DOHH2 (cell line): ENCODE measurements around the gene ZNF23.

Source experiments
- H3F3A ChIP-seq: fragments of 200-600 bp; sonication (generic), shearing (Covaris generic); 2 replicates; pipeline ENCODE4 v1.6.0; 2016; ENCODE audit warnings: antibody characterized with exemption, mild to moderate bottlenecking; ENCODE audit not compliant: control insufficient read depth, insufficient read depth
- H3K27ac ChIP-seq: fragments of 200-600 bp; sonication (generic); 2 replicates; pipeline ENCODE4 v1.5.1; 2014; ENCODE audit warnings: low read depth, mild to moderate bottlenecking, low read length, moderate library complexity
- H3K27me3 ChIP-seq: fragments of 200-600 bp; sonication (generic); 2 replicates; pipeline ENCODE4 v1.6.1; 2014; ENCODE audit warnings: mild to moderate bottlenecking, low read length, mixed read lengths; ENCODE audit not compliant: control insufficient read depth
- H3K36me3 ChIP-seq: fragments of 200-600 bp; sonication (generic); 2 replicates; pipeline ENCODE4 v1.6.1; 2014; ENCODE audit warnings: mild to moderate bottlenecking, low read length, moderate library complexity, mixed read lengths; ENCODE audit not compliant: control insufficient read depth
- H3K4me1 ChIP-seq: fragments of 200-600 bp; sonication (generic); 2 replicates; pipeline ENCODE4 v1.6.1; 2014; ENCODE audit warnings: mild to moderate bottlenecking, low read length, mixed read lengths; ENCODE audit not compliant: control insufficient read depth
- H3K4me2 ChIP-seq: fragments of 200-600 bp; sonication (generic); 2 replicates; pipeline ENCODE4 v1.6.0; 2014; ENCODE audit warnings: mild to moderate bottlenecking, low read length, moderate library complexity
- H3K4me3 ChIP-seq: fragments of 200-600 bp; sonication (generic); 2 replicates; pipeline ENCODE4 v1.5.1; 2014; ENCODE audit warnings: mild to moderate bottlenecking, low read length, mixed read lengths
- H3K79me2 ChIP-seq: fragments of 200-600 bp; sonication (generic); 2 replicates; pipeline ENCODE4 v1.6.1; 2014; ENCODE audit warnings: mild to moderate bottlenecking, low read length, mixed read lengths; ENCODE audit not compliant: control insufficient read depth
- H3K9me2 ChIP-seq: fragments of 200-600 bp; sonication (generic); replicated peaks from 2 replicates; pipeline ENCODE4 v1.6.1; 2014; ENCODE audit warnings: mild to moderate bottlenecking, low read length, mixed read lengths; ENCODE audit not compliant: control insufficient read depth
- H3K9me3 ChIP-seq: fragments of 200-600 bp; sonication (generic); 2 replicates; pipeline ENCODE4 v1.6.1; 2014; ENCODE audit warnings: antibody characterized with exemption, low read length, mixed read lengths; ENCODE audit not compliant: control insufficient read depth, insufficient read depth
- H4K20me1 ChIP-seq: fragments of 200-600 bp; sonication (generic); 2 replicates; pipeline ENCODE4 v1.6.0; 2014; ENCODE audit warnings: low read depth, mild to moderate bottlenecking, antibody characterized with exemption, low read length, moderate library complexity; ENCODE audit not compliant: control insufficient read depth, insufficient read depth
- EZH2phosphoT487 ChIP-seq: fragments of 200-600 bp; sonication (generic); IDR thresholded peaks from 2 replicates; pipeline ENCODE4 v1.6.1; 2017; ENCODE audit warnings: borderline replicate concordance, mild to moderate bottlenecking, antibody characterized with exemption, low read length, moderate library complexity, mixed read lengths
- TF ChIP-seq, protein P1 (sequence below): fragments of 200-600 bp; sonication (generic); IDR thresholded peaks from one replicate; pipeline ENCODE4 v1.5.1; 2014; ENCODE audit warnings: antibody characterized with exemption, mild to moderate bottlenecking, low read depth, low read length; ENCODE audit not compliant: poor library complexity, severe bottlenecking

ZNF23 gene

GRCh38 chr16:71482569-71482968 is 20.5 kb upstream of the ZNF23 start:
- Histone ChIP-seq H3K27me3 (no peaks in the 10 kb centered on the region), H3K4me1 (peaks cover 22% of the 10 kb centered on the region), H3K36me3 (no peaks in the 10 kb centered on the region), H3K79me2 (no peaks in the 10 kb centered on the region), H3K4me2 (no peak overlapping the region), H3K9me3 (no peaks in the 10 kb centered on the region), H3K4me3 (no peak overlapping the region), H3F3A (no peaks in the 10 kb centered on the region), H3K27ac (no peak overlapping the region), H3K9me2 (no peaks in the 10 kb centered on the region), H4K20me1 (no peaks in the 10 kb centered on the region)
- TF ChIP-seq EZH2phosphoT487: no peak
- TF ChIP-seq, protein P1, sequence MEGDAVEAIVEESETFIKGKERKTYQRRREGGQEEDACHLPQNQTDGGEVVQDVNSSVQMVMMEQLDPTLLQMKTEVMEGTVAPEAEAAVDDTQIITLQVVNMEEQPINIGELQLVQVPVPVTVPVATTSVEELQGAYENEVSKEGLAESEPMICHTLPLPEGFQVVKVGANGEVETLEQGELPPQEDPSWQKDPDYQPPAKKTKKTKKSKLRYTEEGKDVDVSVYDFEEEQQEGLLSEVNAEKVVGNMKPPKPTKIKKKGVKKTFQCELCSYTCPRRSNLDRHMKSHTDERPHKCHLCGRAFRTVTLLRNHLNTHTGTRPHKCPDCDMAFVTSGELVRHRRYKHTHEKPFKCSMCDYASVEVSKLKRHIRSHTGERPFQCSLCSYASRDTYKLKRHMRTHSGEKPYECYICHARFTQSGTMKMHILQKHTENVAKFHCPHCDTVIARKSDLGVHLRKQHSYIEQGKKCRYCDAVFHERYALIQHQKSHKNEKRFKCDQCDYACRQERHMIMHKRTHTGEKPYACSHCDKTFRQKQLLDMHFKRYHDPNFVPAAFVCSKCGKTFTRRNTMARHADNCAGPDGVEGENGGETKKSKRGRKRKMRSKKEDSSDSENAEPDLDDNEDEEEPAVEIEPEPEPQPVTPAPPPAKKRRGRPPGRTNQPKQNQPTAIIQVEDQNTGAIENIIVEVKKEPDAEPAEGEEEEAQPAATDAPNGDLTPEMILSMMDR: no peak

- Histone ChIP-seq H3K9me2 (no peaks in the 10 kb centered on the region), H3K27ac (no peak overlapping the region), H3K27me3 (no peaks in the 10 kb centered on the region), H3K9me3 (no peaks in the 10 kb centered on the region), H3K4me3 (no peak overlapping the region), H3K4me2 (no peak overlapping the region), H3K36me3 (no peaks in the 10 kb centered on the region), H3K79me2 (no peaks in the 10 kb centered on the region), H3K4me1 (peaks cover 22% of the 10 kb centered on the region), H4K20me1 (no peaks in the 10 kb centered on the region), H3F3A (no peaks in the 10 kb centered on the region)
- TF ChIP-seq EZH2phosphoT487: no peak
- TF ChIP-seq, protein P1: no peak
Observed at GRCh38 chr16:71480956-71481355, 18.9 kb upstream of the ZNF23 start.

DNA sequence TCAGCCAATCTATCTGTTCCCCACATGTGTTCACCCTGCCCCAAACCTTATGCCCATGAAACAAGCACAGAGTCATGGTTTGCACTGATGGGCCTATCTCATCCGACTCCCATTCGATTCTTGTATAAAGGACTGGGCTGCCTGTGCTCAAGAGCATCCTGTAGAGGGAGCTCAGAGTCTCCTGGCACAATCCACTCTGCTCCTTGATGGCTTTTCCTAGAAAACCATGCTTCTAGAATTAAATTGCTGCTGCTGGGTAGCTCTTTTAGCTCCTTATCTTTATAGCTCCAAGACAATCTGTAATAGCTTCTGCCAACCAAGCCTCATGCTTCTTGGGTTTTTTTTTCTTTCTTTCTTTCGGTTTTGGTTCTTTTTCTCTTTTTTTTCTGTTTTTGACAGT is 17.4 kb upstream of the ZNF23 start:
- Histone ChIP-seq H3F3A (no peaks in the 10 kb centered on the region), H3K4me1 (peaks cover 16% of the 10 kb centered on the region), H3K27me3 (no peaks in the 10 kb centered on the region), H3K4me3 (no peak overlapping the region), H3K9me2 (no peaks in the 10 kb centered on the region), H4K20me1 (no peaks in the 10 kb centered on the region), H3K27ac (no peak overlapping the region), H3K79me2 (no peaks in the 10 kb centered on the region), H3K4me2 (no peak overlapping the region), H3K9me3 (no peaks in the 10 kb centered on the region), H3K36me3 (no peaks in the 10 kb centered on the region)
- TF ChIP-seq, protein P1: peak; percentile 60
- no peak for TF ChIP-seq EZH2phosphoT487
